A549 (cell line): ENCODE measurements around the gene GJB1. TPM values are rescaled to one million over a fixed set of nuclear protein-coding genes. Genes with fewer than 3 reads are reported as not detected.
A peak's percentile ranks its signal among the peaks of the same experiment; 100 is the strongest.

Experiments
- ATAC-seq, 2 experiments: fragments of 200-7000 bp in 1 of 2; fragments of >200 bp in 1 of 2; cut with Nextera tagmentation in 1 of 2; cut with Tn5 transposase in 1 of 2; 3 replicates each; pipeline versions ENCODE4 v1.8.0 to v1.9.1; 2018 to 2020; ENCODE audit warnings: mild to moderate bottlenecking in 1 of 2, moderate library complexity in 1 of 2
- CTCF ChIA-PET: fragments of 300-600 bp; sonication (Branson Sonifier 250); formaldehyde crosslinking; extraction: SDS; loops from one replicate; lab custom pipeline; 2021; ENCODE audit warnings: antibody characterized with exemption, inconsistent platforms; lab: Yijun Ruan, JAX
- POLR2A ChIA-PET: fragments of 350-600 bp; formaldehyde crosslinking; extraction: SDS; loops from one replicate; lab custom pipeline; 2021; ENCODE audit warnings: antibody characterized with exemption, inconsistent platforms; lab: Yijun Ruan, JAX
- DNase-seq, 2 experiments: peaks; one replicate each; pipeline versions ENCODE4 v3.0.0 to v3.0.0-alpha.2; 2011 to 2016; ENCODE audit warnings: low read depth in 1 of 2, low spot score in 1 of 2
- FAIRE-seq: peaks from 2 replicates; lab custom pipeline; 2011; peaks lifted over from hg19 to GRCh38; lab: Jason Lieb, UNC
- H3K27ac ChIP-seq, 2 experiments: fragments of >200 bp; sonication (Bioruptor Twin); formaldehyde crosslinking; 3 replicates each; pipeline ENCODE4 v1.5.1; 2016 to 2017
- H3K4me1 ChIP-seq: fragments of >200 bp; sonication (Bioruptor Twin); formaldehyde crosslinking; 3 replicates; pipeline ENCODE4 v1.6.1; 2016
- H3K4me2 ChIP-seq: fragments of >200 bp; sonication (Bioruptor Twin); formaldehyde crosslinking; 3 replicates; pipeline ENCODE4 v1.6.1; 2016
- H3K4me3 ChIP-seq: fragments of >200 bp; sonication (Bioruptor Twin); formaldehyde crosslinking; 3 replicates; pipeline ENCODE4 v1.5.1; 2016
- H3K9me3 ChIP-seq: fragments of >200 bp; sonication (Bioruptor Twin); formaldehyde crosslinking; 3 replicates; pipeline ENCODE4 v1.6.1; 2016
- CBX2 ChIP-seq: fragments of 200-600 bp; sonication (generic); IDR thresholded peaks from 2 replicates; pipeline ENCODE4 v1.6.1; 2016; ENCODE audit warnings: low read depth, mild to moderate bottlenecking, borderline replicate concordance
- CBX8 ChIP-seq: fragments of 200-600 bp; sonication (generic); IDR thresholded peaks from 2 replicates; pipeline ENCODE4 v1.6.1; 2016
- CEBPB ChIP-seq, 2 experiments: fragments of >200 bp in 1 of 2; sonication (Bioruptor Twin) in 1 of 2; formaldehyde crosslinking in 1 of 2; IDR thresholded peaks; 2 replicates each; pipeline ENCODE4 v1.6.1; 2012 to 2016
- EP300 ChIP-seq, 2 experiments: fragments of >200 bp; sonication (Bioruptor Twin); formaldehyde crosslinking; IDR thresholded peaks; 2 replicates in 1 of 2; 3 replicates in 1 of 2; pipeline ENCODE4 v1.6.1; 2016 to 2017
- ESRRA ChIP-seq: fragments of 150-350 bp; IDR thresholded peaks from 2 replicates; pipeline ENCODE4 v1.6.1; 2014; ENCODE audit warnings: mild to moderate bottlenecking, low read length, borderline replicate concordance
- FOSL2 ChIP-seq, 2 experiments: fragments of 450-650 bp in 1 of 2; fragments of >200 bp in 1 of 2; sonication (Bioruptor Twin) in 1 of 2; formaldehyde crosslinking; IDR thresholded peaks; 2 replicates each; pipeline versions ENCODE4 v1.5.0 to v1.6.1; 2016 to 2020; ENCODE audit warnings: mild to moderate bottlenecking in 1 of 2, moderate library complexity in 1 of 2
- FOXS1 ChIP-seq: fragments of 250-450 bp; sonication (Bioruptor Pico); IDR thresholded peaks from 2 replicates; pipeline ENCODE4 v1.5.0; 2020; ENCODE audit warnings: mild to moderate bottlenecking, moderate library complexity
- JUN ChIP-seq, 2 experiments: fragments of >200 bp; sonication (Bioruptor Twin); formaldehyde crosslinking; IDR thresholded peaks; 2 replicates in 1 of 2; 3 replicates in 1 of 2; pipeline ENCODE4 v1.6.1; 2016 to 2017
- JUNB ChIP-seq: fragments of >200 bp; sonication (Bioruptor Twin); formaldehyde crosslinking; IDR thresholded peaks from 2 replicates; pipeline ENCODE4 v1.6.1; 2016
- MAZ ChIP-seq: fragments of 150-350 bp; IDR thresholded peaks from 2 replicates; pipeline ENCODE4 v1.6.1; 2014; ENCODE audit warnings: antibody characterized with exemption, low read depth, low read length, borderline replicate concordance
- NR3C1 ChIP-seq: fragments of >200 bp; sonication (Bioruptor Twin); formaldehyde crosslinking; IDR thresholded peaks from 3 replicates; pipeline ENCODE4 v1.6.1; 2017
- POLR2AphosphoS2 ChIP-seq: conservative IDR thresholded peaks from 2 replicates; pipeline ENCODE4 v1.6.1; 2012; ENCODE audit warnings: low read length, improper control_type of control experiment, inconsistent platforms
- RAD21 ChIP-seq, 2 experiments: fragments of >200 bp in 1 of 2; sonication (Bioruptor Twin) in 1 of 2; formaldehyde crosslinking in 1 of 2; IDR thresholded peaks in 1 of 2; conservative IDR thresholded peaks in 1 of 2; 2 replicates in 1 of 2; 3 replicates in 1 of 2; pipeline ENCODE4 v1.6.1; 2012 to 2018; ENCODE audit warnings: inconsistent platforms in 1 of 2
- RARB ChIP-seq: fragments of 250-450 bp; sonication (Bioruptor Pico); IDR thresholded peaks from 2 replicates; pipeline ENCODE4 v1.8.0; 2021; ENCODE audit warnings: mild to moderate bottlenecking, moderate library complexity
- WGBS: methylation state at CpG from one replicate; pipeline ENCODE4 v1.1.6; 2017; ENCODE audit errors: missing lambda C conversion rate; 5-methylcytosine and 5-hydroxymethylcytosine counted together
- polyA plus RNA-seq, 4 experiments: library from polyadenylated mRNA; depleted of rRNA in 3 of 4; stranded (reverse); fragments of >200 nt; fragmentation: RNase III in 1 of 4; extraction: RNeasy Plus Mini Kit Qiagen cat#74134 plus additional on column Dnase treatment in 1 of 4; gene quantifications; 2 replicates in 3 of 4; 3 replicates in 1 of 4; pipeline ENCODE4 v1.2.3, GENCODE V29; 2011 to 2017
- TF ChIP-seq, protein P1 (sequence below): fragments of >200 bp; sonication (Bioruptor Twin); formaldehyde crosslinking; IDR thresholded peaks from 3 replicates; pipeline ENCODE4 v1.5.1; 2016
- TF ChIP-seq, protein P2 (sequence below): fragments of >200 bp; sonication (Bioruptor Twin); formaldehyde crosslinking; IDR thresholded peaks from 3 replicates; pipeline ENCODE4 v1.6.1; 2016
- TF ChIP-seq, protein P3 (sequence below): fragments of 450-650 bp; IDR thresholded peaks from 2 replicates; pipeline ENCODE4 v1.6.1; 2014; ENCODE audit warnings: antibody characterized with exemption
- TF ChIP-seq, protein P4 (sequence below): fragments of 200-600 bp; sonication (generic); IDR thresholded peaks from 2 replicates; pipeline ENCODE4 v1.6.1; 2016; ENCODE audit warnings: antibody characterized with exemption, mild to moderate bottlenecking, moderate library complexity
- TF ChIP-seq, protein P5 (sequence below): fragments of 150-350 bp; IDR thresholded peaks from 2 replicates; pipeline ENCODE4 v1.6.1; 2014; ENCODE audit warnings: low read depth, mild to moderate bottlenecking, low read length
- TF ChIP-seq, protein P6 (sequence below): IDR thresholded peaks from 2 replicates; pipeline ENCODE4 v1.6.1; 2012

The GJB1 gene
- polyA plus RNA-seq, 2 of the 4 experiments (the other 2 are of a cell fraction): 0.13 to 0.39 TPM

DNA sequence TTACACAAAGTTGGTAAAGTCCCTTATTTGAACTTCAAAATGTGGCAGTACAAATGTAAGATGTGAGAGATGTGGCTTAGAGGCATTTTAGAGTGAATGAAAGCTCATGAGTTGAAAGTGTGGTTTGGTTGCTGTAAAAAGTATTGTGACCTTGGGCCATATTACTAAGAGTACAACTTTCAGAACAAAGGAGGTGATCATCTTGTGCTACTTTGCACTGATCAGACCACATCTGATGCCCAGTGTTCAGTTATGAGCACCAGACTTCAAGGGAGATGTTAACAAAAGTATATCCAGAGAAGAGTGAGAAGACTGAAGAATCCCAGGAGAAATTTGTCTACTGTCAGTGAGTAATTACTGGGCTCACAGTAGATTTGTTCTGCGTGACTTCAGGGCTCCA lies 48.2 kb upstream of the GJB1 start:
- ATAC-seq (no peak), FAIRE-seq (peak; percentile 86), DNase-seq (no peak)
- Histone ChIP-seq H3K9me3 (no peaks in the 10 kb centered on the region), H3K4me2 (no peak overlapping the region), H3K27ac (no peak overlapping the region), H3K4me1 (no peaks in the 10 kb centered on the region), H3K4me3 (no peak overlapping the region)
- WGBS: 88% methylated on average over 1 of the region's 1 CpG
- ChIA-PET POLR2A (no interaction called here), CTCF (interaction anchor here (0.9 to 1.0 kb wide), 2 partner anchors 46 to 405 kb away, joined by 3 to 4 read pairs; no protein-coding TSS in a partner anchor)
- TF ChIP-seq, protein P1, sequence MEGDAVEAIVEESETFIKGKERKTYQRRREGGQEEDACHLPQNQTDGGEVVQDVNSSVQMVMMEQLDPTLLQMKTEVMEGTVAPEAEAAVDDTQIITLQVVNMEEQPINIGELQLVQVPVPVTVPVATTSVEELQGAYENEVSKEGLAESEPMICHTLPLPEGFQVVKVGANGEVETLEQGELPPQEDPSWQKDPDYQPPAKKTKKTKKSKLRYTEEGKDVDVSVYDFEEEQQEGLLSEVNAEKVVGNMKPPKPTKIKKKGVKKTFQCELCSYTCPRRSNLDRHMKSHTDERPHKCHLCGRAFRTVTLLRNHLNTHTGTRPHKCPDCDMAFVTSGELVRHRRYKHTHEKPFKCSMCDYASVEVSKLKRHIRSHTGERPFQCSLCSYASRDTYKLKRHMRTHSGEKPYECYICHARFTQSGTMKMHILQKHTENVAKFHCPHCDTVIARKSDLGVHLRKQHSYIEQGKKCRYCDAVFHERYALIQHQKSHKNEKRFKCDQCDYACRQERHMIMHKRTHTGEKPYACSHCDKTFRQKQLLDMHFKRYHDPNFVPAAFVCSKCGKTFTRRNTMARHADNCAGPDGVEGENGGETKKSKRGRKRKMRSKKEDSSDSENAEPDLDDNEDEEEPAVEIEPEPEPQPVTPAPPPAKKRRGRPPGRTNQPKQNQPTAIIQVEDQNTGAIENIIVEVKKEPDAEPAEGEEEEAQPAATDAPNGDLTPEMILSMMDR: no peak
- TF ChIP-seq, protein P2, sequence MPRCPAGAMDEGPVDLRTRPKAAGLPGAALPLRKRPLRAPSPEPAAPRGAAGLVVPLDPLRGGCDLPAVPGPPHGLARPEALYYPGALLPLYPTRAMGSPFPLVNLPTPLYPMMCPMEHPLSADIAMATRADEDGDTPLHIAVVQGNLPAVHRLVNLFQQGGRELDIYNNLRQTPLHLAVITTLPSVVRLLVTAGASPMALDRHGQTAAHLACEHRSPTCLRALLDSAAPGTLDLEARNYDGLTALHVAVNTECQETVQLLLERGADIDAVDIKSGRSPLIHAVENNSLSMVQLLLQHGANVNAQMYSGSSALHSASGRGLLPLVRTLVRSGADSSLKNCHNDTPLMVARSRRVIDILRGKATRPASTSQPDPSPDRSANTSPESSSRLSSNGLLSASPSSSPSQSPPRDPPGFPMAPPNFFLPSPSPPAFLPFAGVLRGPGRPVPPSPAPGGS: no peak
- TF ChIP-seq CBX2: no peak
- no peak for TF ChIP-seq FOSL2 (IDR thresholded peaks at IDR 0.05)
- TF ChIP-seq FOSL2 (CRISPR knock-in tag; IDR thresholded peaks at IDR 0.05): no peak
- TF ChIP-seq ESRRA: no peak
- no peak for TF ChIP-seq JUNB
- no peak for TF ChIP-seq JUN (IDR thresholded peaks at IDR 0.05)
- no peak for TF ChIP-seq RARB (CRISPR knock-in tag)
- TF ChIP-seq, protein P3, sequence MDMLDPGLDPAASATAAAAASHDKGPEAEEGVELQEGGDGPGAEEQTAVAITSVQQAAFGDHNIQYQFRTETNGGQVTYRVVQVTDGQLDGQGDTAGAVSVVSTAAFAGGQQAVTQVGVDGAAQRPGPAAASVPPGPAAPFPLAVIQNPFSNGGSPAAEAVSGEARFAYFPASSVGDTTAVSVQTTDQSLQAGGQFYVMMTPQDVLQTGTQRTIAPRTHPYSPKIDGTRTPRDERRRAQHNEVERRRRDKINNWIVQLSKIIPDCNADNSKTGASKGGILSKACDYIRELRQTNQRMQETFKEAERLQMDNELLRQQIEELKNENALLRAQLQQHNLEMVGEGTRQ: no peak
- no peak for TF ChIP-seq POLR2AphosphoS2
- TF ChIP-seq, protein P4, sequence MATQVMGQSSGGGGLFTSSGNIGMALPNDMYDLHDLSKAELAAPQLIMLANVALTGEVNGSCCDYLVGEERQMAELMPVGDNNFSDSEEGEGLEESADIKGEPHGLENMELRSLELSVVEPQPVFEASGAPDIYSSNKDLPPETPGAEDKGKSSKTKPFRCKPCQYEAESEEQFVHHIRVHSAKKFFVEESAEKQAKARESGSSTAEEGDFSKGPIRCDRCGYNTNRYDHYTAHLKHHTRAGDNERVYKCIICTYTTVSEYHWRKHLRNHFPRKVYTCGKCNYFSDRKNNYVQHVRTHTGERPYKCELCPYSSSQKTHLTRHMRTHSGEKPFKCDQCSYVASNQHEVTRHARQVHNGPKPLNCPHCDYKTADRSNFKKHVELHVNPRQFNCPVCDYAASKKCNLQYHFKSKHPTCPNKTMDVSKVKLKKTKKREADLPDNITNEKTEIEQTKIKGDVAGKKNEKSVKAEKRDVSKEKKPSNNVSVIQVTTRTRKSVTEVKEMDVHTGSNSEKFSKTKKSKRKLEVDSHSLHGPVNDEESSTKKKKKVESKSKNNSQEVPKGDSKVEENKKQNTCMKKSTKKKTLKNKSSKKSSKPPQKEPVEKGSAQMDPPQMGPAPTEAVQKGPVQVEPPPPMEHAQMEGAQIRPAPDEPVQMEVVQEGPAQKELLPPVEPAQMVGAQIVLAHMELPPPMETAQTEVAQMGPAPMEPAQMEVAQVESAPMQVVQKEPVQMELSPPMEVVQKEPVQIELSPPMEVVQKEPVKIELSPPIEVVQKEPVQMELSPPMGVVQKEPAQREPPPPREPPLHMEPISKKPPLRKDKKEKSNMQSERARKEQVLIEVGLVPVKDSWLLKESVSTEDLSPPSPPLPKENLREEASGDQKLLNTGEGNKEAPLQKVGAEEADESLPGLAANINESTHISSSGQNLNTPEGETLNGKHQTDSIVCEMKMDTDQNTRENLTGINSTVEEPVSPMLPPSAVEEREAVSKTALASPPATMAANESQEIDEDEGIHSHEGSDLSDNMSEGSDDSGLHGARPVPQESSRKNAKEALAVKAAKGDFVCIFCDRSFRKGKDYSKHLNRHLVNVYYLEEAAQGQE: no peak
- TF ChIP-seq, protein P5, sequence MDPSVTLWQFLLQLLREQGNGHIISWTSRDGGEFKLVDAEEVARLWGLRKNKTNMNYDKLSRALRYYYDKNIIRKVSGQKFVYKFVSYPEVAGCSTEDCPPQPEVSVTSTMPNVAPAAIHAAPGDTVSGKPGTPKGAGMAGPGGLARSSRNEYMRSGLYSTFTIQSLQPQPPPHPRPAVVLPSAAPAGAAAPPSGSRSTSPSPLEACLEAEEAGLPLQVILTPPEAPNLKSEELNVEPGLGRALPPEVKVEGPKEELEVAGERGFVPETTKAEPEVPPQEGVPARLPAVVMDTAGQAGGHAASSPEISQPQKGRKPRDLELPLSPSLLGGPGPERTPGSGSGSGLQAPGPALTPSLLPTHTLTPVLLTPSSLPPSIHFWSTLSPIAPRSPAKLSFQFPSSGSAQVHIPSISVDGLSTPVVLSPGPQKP: no peak
- no peak for TF ChIP-seq RAD21 (conservative IDR thresholded peaks at IDR 0.05 in 1 of 2, IDR thresholded peaks at IDR 0.05 in 1 of 2)
- TF ChIP-seq FOXS1 (CRISPR knock-in tag): no peak
- TF ChIP-seq CEBPB (IDR thresholded peaks at IDR 0.05): no peak
- no peak for TF ChIP-seq CBX8
- TF ChIP-seq EP300 (IDR thresholded peaks at IDR 0.05): no peak
- TF ChIP-seq NR3C1: no peak
- TF ChIP-seq, protein P6, sequence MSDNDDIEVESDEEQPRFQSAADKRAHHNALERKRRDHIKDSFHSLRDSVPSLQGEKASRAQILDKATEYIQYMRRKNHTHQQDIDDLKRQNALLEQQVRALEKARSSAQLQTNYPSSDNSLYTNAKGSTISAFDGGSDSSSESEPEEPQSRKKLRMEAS: no peak
- no peak for TF ChIP-seq MAZ
